ENCODE data around the gene PACSIN2.

GRCh38 chr22:42949159-42949558, 65.8 kb downstream of the PACSIN2 start:
- TF ChIP-seq CTCF (IDR thresholded peaks at IDR 0.05) (no peak), POLR2A (IDR thresholded peaks at IDR 0.05) (no peak)

Data from thyroid gland (tissue), 4 donors.